Islet precursor cell (in vitro differentiated cells): ENCODE data around the gene ABHD16A.

Source experiments
- DNase-seq: peaks from one replicate; pipeline ENCODE4 v3.0.0-alpha.2; 2018

ABHD16A gene

GRCh38 chr6:31687860-31688693 lies 15.0 kb downstream of the ABHD16A start:
- DNase-seq: no peak

- no peak for DNase-seq
Observed at GRCh38 chr6:31687321-31687720, 15.8 kb downstream of the ABHD16A start.

- no peak for DNase-seq
Observed at GRCh38 chr6:31686483-31686882, 16.6 kb downstream of the ABHD16A start.

GRCh38 chr6:31683591-31683990 lies 19.5 kb downstream of the ABHD16A start:
- DNase-seq: no peak

GRCh38 chr6:31681135-31681671 lies 21.9 kb downstream of the ABHD16A start:
- peak; percentile 65 for DNase-seq

- peak; percentile 89 for DNase-seq
Observed at GRCh38 chr6:31680226-31681134, 22.6 kb downstream of the ABHD16A start, which contains the start of gene LY6G5C. TSS of gene LY6G5C (minus strand) at chr6:31681067. CDS start at chr6:31680373, 694 bp downstream.

- no peak for DNase-seq
Observed at GRCh38 chr6:31677955-31678354, 25.2 kb downstream of the ABHD16A start.

GRCh38 chr6:31676904-31677303 lies 26.2 kb downstream of the ABHD16A start:
- no peak for DNase-seq

- DNase-seq: no peak
Observed at GRCh38 chr6:31676322-31676903, 26.7 kb downstream of the ABHD16A start.

- no peak for DNase-seq
Observed at GRCh38 chr6:31669676-31670075, 33.4 kb downstream of the ABHD16A start, which contains the start of gene LY6G5B. TSS of gene LY6G5B (plus strand) at chr6:31669976. CDS start at chr6:31670951, 975 bp downstream.

GRCh38 chr6:31666337-31666965 lies 36.7 kb downstream of the ABHD16A start:
- no peak for DNase-seq

GRCh38 chr6:31665501-31666336 lies 37.4 kb downstream of the ABHD16A start, which contains the start of gene CSNK2B:
TSS of gene CSNK2B (plus strand) at chr6:31666080. CDS start at chr6:31666832, 752 bp downstream.
- DNase-seq: peak; percentile 99

GRCh38 chr6:31664790-31665500 lies 38.2 kb downstream of the ABHD16A start, which contains the start of gene GPANK1:
TSS of gene GPANK1 (minus strand) at chr6:31664997. CDS start at chr6:31664478, 519 bp downstream.
- DNase-seq: peak; percentile 89

GRCh38 chr6:31663961-31664789 lies 38.9 kb downstream of the ABHD16A start:
- peak; percentile 77 for DNase-seq

GRCh38 chr6:31663126-31663960 lies 39.8 kb downstream of the ABHD16A start:
- DNase-seq: no peak

GRCh38 chr6:31662124-31662723 lies 40.9 kb downstream of the ABHD16A start:
- DNase-seq: no peak

GRCh38 chr6:31661262-31662123 lies 41.6 kb downstream of the ABHD16A start:
- DNase-seq: no peak
